Right lobe of liver (tissue), 4 donors: ENCODE measurements around the gene OR13H1.
"Not testable (repeated sequence)": the region's sequence is repeated elsewhere in the genome, so short reads cannot be mapped to it uniquely, and the experiment has no call there.

ENCODE experiments used
- POLR2A ChIP-seq: fragments of 450-650 bp; IDR thresholded peaks from one replicate; pipeline ENCODE4 v1.6.1; 2017; ENCODE audit warnings: antibody characterized with exemption, mild to moderate bottlenecking
- TF ChIP-seq, protein P1 (sequence below), 4 donors: fragments of 200-600 bp in 3 of 4; fragments of 450-650 bp in 1 of 4; IDR thresholded peaks; one replicate each; pipeline versions ENCODE4 v1.5.1 to v1.8.0; 2016 to 2022; ENCODE audit warnings: antibody characterized with exemption in 4 of 4, mild to moderate bottlenecking in 2 of 4
- donor health status: DM: no; HTN: no; CAD: no.
- donor health status: DM: no; HTN: no; CAD: no.
- donor health status: DM: no; HTN: yes; CAD: no.

DNA sequence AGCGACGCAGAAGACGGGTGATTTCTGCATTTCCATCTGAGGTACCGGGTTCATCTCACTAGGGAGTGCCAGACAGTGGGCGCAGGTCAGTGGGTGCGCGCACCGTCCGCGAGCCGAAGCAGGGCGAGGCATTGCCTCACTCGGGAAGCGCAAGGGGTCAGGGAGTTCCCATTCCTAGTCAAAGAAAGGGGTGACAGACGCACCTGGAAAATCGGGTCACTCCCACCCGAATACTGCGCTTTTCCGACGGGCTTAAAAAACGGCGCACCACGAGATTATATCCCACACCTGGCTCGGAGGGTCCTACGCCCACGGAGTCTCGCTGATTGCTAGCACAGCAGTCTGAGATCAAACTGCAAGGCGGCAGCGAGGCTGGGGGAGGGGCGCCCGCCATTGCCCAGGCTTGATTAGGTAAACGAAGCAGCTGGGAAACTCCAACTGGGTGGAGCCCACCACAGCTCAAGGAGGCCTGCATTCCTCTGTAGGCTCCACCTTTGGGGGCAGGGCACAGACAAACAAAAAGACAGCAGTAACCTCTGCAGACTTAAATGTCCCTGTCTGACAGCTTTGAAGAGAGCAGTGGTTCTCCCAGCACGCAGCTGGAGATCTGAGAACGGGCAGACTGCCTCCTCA is 35.0 kb downstream of the OR13H1 start:
- TF ChIP-seq, protein P1, sequence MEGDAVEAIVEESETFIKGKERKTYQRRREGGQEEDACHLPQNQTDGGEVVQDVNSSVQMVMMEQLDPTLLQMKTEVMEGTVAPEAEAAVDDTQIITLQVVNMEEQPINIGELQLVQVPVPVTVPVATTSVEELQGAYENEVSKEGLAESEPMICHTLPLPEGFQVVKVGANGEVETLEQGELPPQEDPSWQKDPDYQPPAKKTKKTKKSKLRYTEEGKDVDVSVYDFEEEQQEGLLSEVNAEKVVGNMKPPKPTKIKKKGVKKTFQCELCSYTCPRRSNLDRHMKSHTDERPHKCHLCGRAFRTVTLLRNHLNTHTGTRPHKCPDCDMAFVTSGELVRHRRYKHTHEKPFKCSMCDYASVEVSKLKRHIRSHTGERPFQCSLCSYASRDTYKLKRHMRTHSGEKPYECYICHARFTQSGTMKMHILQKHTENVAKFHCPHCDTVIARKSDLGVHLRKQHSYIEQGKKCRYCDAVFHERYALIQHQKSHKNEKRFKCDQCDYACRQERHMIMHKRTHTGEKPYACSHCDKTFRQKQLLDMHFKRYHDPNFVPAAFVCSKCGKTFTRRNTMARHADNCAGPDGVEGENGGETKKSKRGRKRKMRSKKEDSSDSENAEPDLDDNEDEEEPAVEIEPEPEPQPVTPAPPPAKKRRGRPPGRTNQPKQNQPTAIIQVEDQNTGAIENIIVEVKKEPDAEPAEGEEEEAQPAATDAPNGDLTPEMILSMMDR (IDR thresholded peaks at IDR 0.05), result not testable (repeated sequence)
- TF ChIP-seq POLR2A, result not testable (repeated sequence)
